GM10248 (cell line): ENCODE results near the gene RNF207.

Experiments used
- CTCF ChIA-PET: fragments of 300-600 bp; sonication (Branson Sonifier 250); formaldehyde crosslinking; extraction: SDS; loops from one replicate; lab custom pipeline; 2021; ENCODE audit warnings: antibody characterized with exemption; lab: Yijun Ruan, JAX
- POLR2A ChIA-PET: fragments of 350-650 bp; sonication (Branson Sonifier 250); formaldehyde crosslinking; extraction: SDS; loops from one replicate; lab custom pipeline; 2020; ENCODE audit warnings: antibody characterized with exemption; lab: Yijun Ruan, JAX
- DNase-seq: peaks from one replicate; pipeline ENCODE4 v3.0.0; 2012; ENCODE audit errors: extremely low spot score
- CTCF ChIP-seq: IDR thresholded peaks from 2 replicates; pipeline ENCODE4 v1.5.1; 2012; ENCODE audit warnings: mild to moderate bottlenecking, low read depth; ENCODE audit errors: extremely low read depth, missing control alignments, control extremely low read depth

The RNF207 gene

GRCh38 chr1:6174621-6175410 is 31.1 kb upstream of the RNF207 start:
- ChIA-PET POLR2A (no interaction called here), CTCF (no interaction called here)
- no peak for TF ChIP-seq CTCF
- no peak for DNase-seq

- DNase-seq = no peak
- no peak for TF ChIP-seq CTCF
- ChIA-PET CTCF (no interaction called here), POLR2A (no interaction called here)
Observed at GRCh38 chr1:6175411-6175828, 30.5 kb upstream of the RNF207 start.

- ChIA-PET POLR2A (no interaction called here), CTCF (interaction anchor here (0.7 to 0.9 kb wide), 3 partner anchors 9 to 41 kb away, joined by 3 to 4 read pairs (median 3); partner anchors contain the start of gene RNF207)
- TF ChIP-seq CTCF = no peak
- DNase-seq = no peak
Observed at GRCh38 chr1:6176779-6177178, 29.1 kb upstream of the RNF207 start.

GRCh38 chr1:6177681-6178380 is 28.1 kb upstream of the RNF207 start:
- DNase-seq = no peak
- ChIA-PET POLR2A (interaction anchor here (0.5 kb wide), 1 partner anchor 216 kb away, joined by 4 read pairs; no protein-coding TSS in a partner anchor), CTCF (interaction anchor here (0.9 kb wide), 1 partner anchor 40 kb away, joined by 4 read pairs; no protein-coding TSS in a partner anchor)
- TF ChIP-seq CTCF = no peak

- ChIA-PET CTCF (no interaction called here), POLR2A (interaction anchor here (0.5 kb wide), 1 partner anchor 215 kb away, joined by 4 read pairs; no protein-coding TSS in a partner anchor)
- no peak for DNase-seq
- no peak for TF ChIP-seq CTCF
Observed at GRCh38 chr1:6178751-6179563, 27.0 kb upstream of the RNF207 start.
